HepG2 (cell line): ENCODE results near the gene CCDC34. TPM values are rescaled to one million over a fixed set of nuclear protein-coding genes. Genes with fewer than 3 reads are reported as not detected.

Source experiments
- ATAC-seq: fragments of 200-7000 bp; cut with Tn5 transposase; 3 replicates; pipeline ENCODE4 v1.9.1; 2020; ENCODE audit warnings: mild to moderate bottlenecking, moderate library complexity
- Bru-seq: library from RNA; stranded (reverse); fragments of 400-500 nt; gene quantifications from one replicate; lab custom pipeline; 2021; lab: Mats Ljungman, UMichigan
- BruChase-seq, 2 experiments: library from RNA; stranded (reverse); fragments of 400-500 nt; gene quantifications; one replicate each; lab custom pipeline; 2021; lab: Mats Ljungman, UMichigan
- BruUV-seq: library from RNA; stranded (reverse); fragments of 400-500 nt; replicated peaks from 2 replicates; lab custom pipeline; 2021; lab: Mats Ljungman, UMichigan
- CTCF ChIA-PET: fragments of 300-600 bp; formaldehyde crosslinking; extraction: SDS; loops from one replicate; lab custom pipeline; 2021; ENCODE audit warnings: low total read pairs, inconsistent platforms, low intra/inter-chr PET ratio; lab: Yijun Ruan, JAX
- POLR2A ChIA-PET: fragments of 350-600 bp; sonication (Branson Sonifier 250); formaldehyde crosslinking; loops from one replicate; lab custom pipeline; 2020; ENCODE audit warnings: antibody characterized with exemption, inconsistent platforms; lab: Yijun Ruan, JAX
- DNase-seq: peaks from one replicate; pipeline ENCODE4 v3.0.0-alpha.2; 2015; ENCODE audit warnings: low spot score
- FAIRE-seq: peaks from 3 replicates; lab custom pipeline; 2011; peaks lifted over from hg19 to GRCh38; lab: Jason Lieb, UNC
- H2AFZ ChIP-seq: one replicate; pipeline ENCODE4 v1.6.1; 2011; ENCODE audit warnings: low read length, inconsistent platforms
- H3K27ac ChIP-seq: fragments of 300-600 bp; 3 replicates; pipeline ENCODE4 v1.8.0; 2011; ENCODE audit warnings: mixed run types, mild to moderate bottlenecking, mixed read lengths, low read length, inconsistent platforms; ENCODE audit not compliant: insufficient read depth; ENCODE audit errors: extremely low read length
- H3K27me3 ChIP-seq, 2 experiments: fragments of 200-600 bp in 1 of 2; 2 replicates in 1 of 2; 3 replicates in 1 of 2; pipeline versions ENCODE4 v1.6.0 to v1.8.0; 2011; ENCODE audit warnings: low read length in 2 of 2, mild to moderate bottlenecking in 2 of 2, moderate library complexity in 2 of 2, inconsistent platforms in 1 of 2; ENCODE audit not compliant: insufficient read depth in 2 of 2, control insufficient read depth in 1 of 2
- H3K36me3 ChIP-seq, 2 experiments: fragments of 200-600 bp in 1 of 2; replicated peaks in 1 of 2; 2 replicates in 1 of 2; 3 replicates in 1 of 2; pipeline versions ENCODE4 v1.5.1 to v1.8.0; 2011; ENCODE audit warnings: low read length in 2 of 2, inconsistent platforms in 1 of 2; ENCODE audit not compliant: insufficient read depth in 2 of 2, control insufficient read depth in 1 of 2
- H3K4me1 ChIP-seq: 2 replicates; pipeline ENCODE4 v1.5.1; 2012; ENCODE audit warnings: low read length, inconsistent platforms; ENCODE audit not compliant: insufficient read depth
- H3K4me2 ChIP-seq: 2 replicates; pipeline ENCODE4 v1.6.0; 2011; ENCODE audit warnings: low read depth, low read length, inconsistent platforms
- H3K4me3 ChIP-seq, 3 experiments: fragments of 200-600 bp in 1 of 3; sonication (generic), shearing (Covaris generic) in 1 of 3; replicated peaks in 1 of 3; 2 replicates each; pipeline ENCODE4 v1.5.1; 2011 to 2016; ENCODE audit warnings: low read length in 3 of 3, inconsistent platforms in 2 of 3, low read depth in 2 of 3, mild to moderate bottlenecking in 2 of 3, control low read depth in 1 of 3, mixed read lengths in 1 of 3; ENCODE audit not compliant: insufficient read depth in 1 of 3
- H3K79me2 ChIP-seq: one replicate; pipeline ENCODE4 v1.6.1; 2011; ENCODE audit warnings: low read length, inconsistent platforms; ENCODE audit not compliant: insufficient read depth
- H3K9ac ChIP-seq: 2 replicates; pipeline ENCODE4 v1.6.0; 2011; ENCODE audit warnings: mild to moderate bottlenecking, low read depth, low read length, inconsistent platforms; ENCODE audit not compliant: insufficient read depth
- H3K9me3 ChIP-seq: 2 replicates; pipeline ENCODE4 v1.5.1; 2012; ENCODE audit warnings: mild to moderate bottlenecking, low read length
- H4K20me1 ChIP-seq: 2 replicates; pipeline ENCODE4 v1.6.0; 2011; ENCODE audit warnings: inconsistent platforms, mild to moderate bottlenecking, low read length, moderate library complexity; ENCODE audit not compliant: insufficient read depth
- AGO2 ChIP-seq: fragments of 200-400 bp; formaldehyde crosslinking; optimal IDR thresholded peaks from 2 replicates; pipeline ENCODE3; 2017; ENCODE audit warnings: mild to moderate bottlenecking, low read depth, low read length, moderate library complexity
- BATF2 ChIP-seq: sonication (generic); formaldehyde crosslinking; IDR thresholded peaks from 2 replicates; pipeline ENCODE4 v1.8.0; 2022; ENCODE audit warnings: mild to moderate bottlenecking, missing genetic modification reagents, moderate library complexity
- CBX1 ChIP-seq: IDR thresholded peaks from one replicate; pipeline ENCODE4 v1.6.1; 2016; ENCODE audit warnings: antibody characterized with exemption, low read depth
- CREBL2 ChIP-seq: sonication (generic); formaldehyde crosslinking; IDR thresholded peaks from 2 replicates; pipeline ENCODE4 v1.8.1; 2023; ENCODE audit warnings: missing genetic modification reagents, mild to moderate bottlenecking, borderline replicate concordance
- MAX ChIP-seq: IDR thresholded peaks from 2 replicates; pipeline ENCODE4 v1.6.1; 2012; ENCODE audit warnings: inconsistent platforms
- SAP130 ChIP-seq: IDR thresholded peaks from 2 replicates; pipeline ENCODE4 v1.6.1; 2016; ENCODE audit warnings: low read depth
- SOX5 ChIP-seq: IDR thresholded peaks from 2 replicates; pipeline ENCODE4 v1.6.1; 2016; ENCODE audit warnings: borderline replicate concordance
- ZNF562 ChIP-seq: sonication (generic); formaldehyde crosslinking; IDR thresholded peaks from 2 replicates; pipeline ENCODE4 v1.8.0; 2022; ENCODE audit warnings: missing genetic modification reagents, borderline replicate concordance
- ZNF670 ChIP-seq: sonication (generic); formaldehyde crosslinking; IDR thresholded peaks from 2 replicates; pipeline ENCODE4 v1.8.0; 2022; ENCODE audit warnings: mild to moderate bottlenecking, missing genetic modification reagents, borderline replicate concordance
- WGBS: methylation state at CpG from one replicate; pipeline ENCODE4 v1.1.6; 2017; ENCODE audit warnings: low lambda C conversion rate; 5-methylcytosine and 5-hydroxymethylcytosine counted together
- in situ Hi-C: cut with HindIII; loops from 2 replicates; pipeline ENCODE4 v1.10.0; 2017; ENCODE audit warnings: low pct_unique_long_range_greater_than_20kb; ENCODE audit not compliant: extremely low pct_ligation_motif_present
- intact Hi-C: fragments of 100-400 bp; cut with micrococcal nuclease; formaldehyde crosslinking; loops from one replicate; pipeline ENCODE4 v1.10.0; 2022; ENCODE audit not compliant: unreplicated experiment
- long read RNA-seq, 2 experiments: library from RNA in 1 of 2; library from polyadenylated mRNA in 1 of 2; stranded (forward) in 1 of 2; unstranded in 1 of 2; transcript quantifications; one replicate each; pipeline ENCODE4 v2.0.0, GENCODE V29; 2019 to 2022
- polyA minus RNA-seq, 3 experiments: library from RNA; depleted of rRNA, polyadenylated mRNA; stranded (reverse); fragments of >200 nt; gene quantifications; 2 replicates each; pipeline ENCODE4 v1.2.3, GENCODE V29; 2011; ENCODE audit warnings: low replicate concordance in 1 of 3
- polyA plus RNA-seq, 8 experiments: library from polyadenylated mRNA; depleted of rRNA in 3 of 8; stranded (reverse) in 7 of 8; unstranded in 1 of 8; fragments of >200 nt; fragmentation: Illumina TruSeq in 4 of 8; extraction: Trizol in 4 of 8; gene quantifications; 2 replicates each; pipeline versions ENCODE4 v1.2.1 to v1.2.3, GENCODE V29; 2011 to 2016; ENCODE audit warnings: low read depth in 4 of 8, missing spikeins in 1 of 8, mixed read lengths in 1 of 8; ENCODE audit not compliant: insufficient read depth in 1 of 8
- total RNA-seq, 5 experiments: library from RNA; depleted of rRNA; stranded (reverse); fragments of >200 nt; fragmentation: Illumina TruSeq; extraction: Trizol; gene quantifications; 2 replicates each; pipeline ENCODE4 v1.2.3, GENCODE V29; 2016; ENCODE audit warnings: low read depth in 1 of 5

Gene CCDC34
- 34.3 and 37.9 TPM in 2 replicates for total RNA-seq (2016; rRNA removed; fragmentation: Illumina TruSeq; extraction: Trizol)
- total RNA-seq (2016; cell fraction: cytosol; rRNA removed; fragmentation: Illumina TruSeq; extraction: Trizol; ENCODE audit: low read depth): 10.7 and 11.6 TPM in 2 replicates
- total RNA-seq (2016; cell fraction: insoluble cytoplasmic fraction; rRNA removed; fragmentation: Illumina TruSeq; extraction: Trizol): 35.1 and 40.9 TPM in 2 replicates
- total RNA-seq (2016; cell fraction: membrane; rRNA removed; fragmentation: Illumina TruSeq; extraction: Trizol): 18.2 and 19.0 TPM in 2 replicates
- 16.1 and 19.6 TPM in 2 replicates for total RNA-seq (2016; cell fraction: nucleus; rRNA removed; fragmentation: Illumina TruSeq; extraction: Trizol)
- 3.2 and 7.6 TPM in 2 replicates for polyA plus RNA-seq (2011; rRNA removed)
- polyA plus RNA-seq (2011; cell fraction: cytosol; rRNA removed): 3.7 and 5.9 TPM in 2 replicates
- polyA plus RNA-seq (2011; cell fraction: nucleus; rRNA removed): 2.3 and 2.6 TPM in 2 replicates
- 7.7 and 20.2 TPM in 2 replicates for polyA plus RNA-seq (2012)
- polyA plus RNA-seq (2016; cell fraction: cytosol; fragmentation: Illumina TruSeq; extraction: Trizol; ENCODE audit: low read depth): 7.5 and 10.1 TPM in 2 replicates
- 54.7 and 54.9 TPM in 2 replicates for polyA plus RNA-seq (2016; cell fraction: insoluble cytoplasmic fraction; fragmentation: Illumina TruSeq; extraction: Trizol; ENCODE audit: low read depth)
- 14.2 and 15.6 TPM in 2 replicates for polyA plus RNA-seq (2016; cell fraction: membrane; fragmentation: Illumina TruSeq; extraction: Trizol; ENCODE audit: low read depth)
- polyA plus RNA-seq (2016; cell fraction: nucleus; fragmentation: Illumina TruSeq; extraction: Trizol; ENCODE audit: insufficient read depth, low read depth): 22.5 and 25.2 TPM in 2 replicates
- polyA minus RNA-seq (2011; rRNA and poly(A)+ RNA removed; ENCODE audit: low replicate concordance): 6.1 and 10.4 TPM in 2 replicates
- polyA minus RNA-seq (2011; cell fraction: cytosol; rRNA and poly(A)+ RNA removed): 3.0 and 3.5 TPM in 2 replicates
- 15.7 and 17.0 TPM in 2 replicates for polyA minus RNA-seq (2011; cell fraction: nucleus; rRNA and poly(A)+ RNA removed)
- percentile 71 among the genes with signal in this experiment for Bru-seq, nascent RNA
- percentile 72 among the genes with signal in this experiment for BruChase-seq, experiment 1, labeled RNA remaining after a 6-hour chase
- BruChase-seq, experiment 2, labeled RNA remaining after a 2-hour chase: percentile 66 among the genes with signal in this experiment
- long read RNA-seq, experiment 1, transcript CCDC34-201 (3 exons, 2,109 nt): major isoform, 11 of 30 reads
- long read RNA-seq, experiment 1, transcript CCDC34-202 (6 exons, 2,103 nt): minor isoform, 7 of 30 reads
- long read RNA-seq, experiment 1, partial matches to known transcripts: 12 of 30 reads
- long read RNA-seq, experiment 1, other reads (novel, unspliced or antisense): 0 of 30 reads
- long read RNA-seq, experiment 2, transcript CCDC34-202 (6 exons, 2,103 nt): major isoform, 5 of 11 reads
- long read RNA-seq, experiment 2, partial matches to known transcripts: 1 of 11 reads
- long read RNA-seq, experiment 2, other reads (novel, unspliced or antisense): 5 of 11 reads

- peak; percentile 87 for DNase-seq
- H2AFZ ChIP-seq: peak within 1 kb of the TSS; percentile 80
- peak within 1 kb of the TSS; percentile 76 for H3K27ac ChIP-seq
- intact Hi-C loops: loop anchor here (1.0 to 5.0 kb wide), 3 partner anchors 41 to 179 kb away; no protein-coding TSS in a partner anchor
- H3K79me2 ChIP-seq: peaks cover 13% of the 10 kb centered on the region
- ChIA-PET CTCF (no interaction called here), POLR2A (interaction anchor here (1.0 to 2.6 kb wide), 5 partner anchors 11 to 110 kb away, joined by 3 to 14 read pairs (median 12); partner anchors contain the start of gene LGR4)
- no peaks in the 10 kb centered on the region; the same call in 1 of the 2 replicates for H4K20me1 ChIP-seq
- H3K9ac ChIP-seq: peak within 1 kb of the TSS; percentile 80
- peak within 1 kb of the TSS; percentile 59 to 88 (median 66) for H3K4me3 ChIP-seq
- no TSS peak for BruUV-seq
- in situ Hi-C loops: loop anchor here (5.0 kb wide), 1 partner anchor 181 kb away; no protein-coding TSS in a partner anchor
- H3K27me3 ChIP-seq: no peaks in the 10 kb centered on the region; a peak in 1 of 5 replicates
- 4% methylated on average over 15 of the region's 57 CpGs for WGBS
- H3K4me1 ChIP-seq: peaks cover 55% of the 10 kb centered on the region
- H3K9me3 ChIP-seq: no peaks in the 10 kb centered on the region
- H3K36me3 ChIP-seq: peaks cover 2 to 6% of the 10 kb centered on the region in 2 experiments; a peak in 4 of 5 replicates
- peak; percentile 96 for ATAC-seq
- H3K4me2 ChIP-seq: peak within 1 kb of the TSS; percentile 96
- no peak for FAIRE-seq
- TF ChIP-seq SOX5 (CRISPR knock-in tag): peak; percentile 35; the same call in 1 of the 2 replicates
- TF ChIP-seq MAX: peak; percentile 97
- TF ChIP-seq CREBL2: 0 out of 2 replicates have a peak, but pooled peaks have one; percentile 33
- TF ChIP-seq ZNF670 (CRISPR knock-in tag): no peak; the same call in 1 of the 2 replicates
- TF ChIP-seq BATF2 (CRISPR knock-in tag): peak; percentile 58; the same call in 1 of the 2 replicates
- TF ChIP-seq ZNF562 (CRISPR knock-in tag): no peak; the same call in 1 of the 2 replicates
- peak; percentile 99 for TF ChIP-seq SAP130 (CRISPR knock-in tag)
- TF ChIP-seq CBX1: peak; percentile 86
- TF ChIP-seq AGO2: peak; percentile 98
These were observed at the start of gene CCDC34 for GRCh38 chr11:27362749-27363575. TSS of gene CCDC34 (minus strand) at chr11:27363215. CDS start at chr11:27363194, 21 bp downstream.
